Measurements from ENCODE around the gene CLEC16A.

Gene CLEC16A

DNA sequence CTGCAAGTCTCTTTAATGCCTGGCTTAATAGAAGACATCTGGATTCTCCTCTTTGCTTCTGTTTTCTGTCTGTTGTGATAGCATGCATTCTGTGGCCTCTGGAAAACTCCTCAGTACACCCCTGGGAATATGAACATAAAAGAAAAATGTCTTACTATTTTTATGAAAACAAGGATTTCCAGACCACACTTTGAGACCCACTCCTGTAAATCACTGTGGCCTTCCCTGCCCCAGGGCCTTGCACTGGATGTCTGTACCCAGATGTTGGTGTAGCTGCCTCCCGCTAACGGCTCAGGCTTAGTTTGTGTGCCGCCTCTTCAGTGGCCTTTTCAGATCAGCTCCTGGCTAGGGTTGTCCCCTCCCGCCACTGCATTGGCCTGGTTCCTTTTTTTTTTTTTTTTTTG, 185.0 kb downstream of the CLEC16A start:
- DNase-seq, result no peak

DNA sequence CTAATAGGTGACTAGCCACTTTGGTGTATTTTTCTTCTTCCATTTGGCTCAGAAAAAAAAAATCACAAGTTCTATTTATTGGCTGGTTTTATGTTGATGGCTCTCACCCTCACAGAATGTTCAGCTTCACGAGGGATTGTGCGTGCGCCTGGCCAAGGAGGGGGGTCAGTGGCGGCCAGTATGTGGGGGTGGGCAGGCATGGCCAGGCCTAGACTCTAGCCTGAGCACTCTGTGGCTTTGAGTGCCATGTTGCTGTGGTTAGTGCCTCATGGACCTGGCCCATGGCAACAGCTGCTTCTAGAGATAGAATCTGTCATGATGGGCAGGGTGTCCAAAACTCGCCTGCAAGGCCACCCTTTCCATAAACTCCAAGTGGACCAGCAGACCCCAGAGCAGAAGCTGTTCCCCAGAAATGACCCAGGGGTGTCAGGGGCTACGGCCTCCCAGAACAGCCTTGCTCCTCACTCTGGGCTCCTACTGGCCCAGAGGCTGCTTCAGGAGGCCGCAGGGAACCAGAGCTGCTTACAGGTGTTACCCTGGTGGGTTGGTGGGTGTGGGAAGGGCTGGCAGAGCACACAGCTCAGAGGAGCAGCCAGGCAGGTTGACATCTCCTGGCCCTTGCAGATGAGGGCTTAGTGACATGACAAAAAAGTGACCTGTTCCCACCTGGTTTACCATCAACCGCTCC, 186.8 kb downstream of the CLEC16A start:
- DNase-seq, result no peak

- no peak for DNase-seq
Measured at GRCh38 chr16:11131706-11132105, 187.3 kb downstream of the CLEC16A start.

- no peak for DNase-seq
Measured at GRCh38 chr16:11133344-11133943, 189.1 kb downstream of the CLEC16A start.

DNA sequence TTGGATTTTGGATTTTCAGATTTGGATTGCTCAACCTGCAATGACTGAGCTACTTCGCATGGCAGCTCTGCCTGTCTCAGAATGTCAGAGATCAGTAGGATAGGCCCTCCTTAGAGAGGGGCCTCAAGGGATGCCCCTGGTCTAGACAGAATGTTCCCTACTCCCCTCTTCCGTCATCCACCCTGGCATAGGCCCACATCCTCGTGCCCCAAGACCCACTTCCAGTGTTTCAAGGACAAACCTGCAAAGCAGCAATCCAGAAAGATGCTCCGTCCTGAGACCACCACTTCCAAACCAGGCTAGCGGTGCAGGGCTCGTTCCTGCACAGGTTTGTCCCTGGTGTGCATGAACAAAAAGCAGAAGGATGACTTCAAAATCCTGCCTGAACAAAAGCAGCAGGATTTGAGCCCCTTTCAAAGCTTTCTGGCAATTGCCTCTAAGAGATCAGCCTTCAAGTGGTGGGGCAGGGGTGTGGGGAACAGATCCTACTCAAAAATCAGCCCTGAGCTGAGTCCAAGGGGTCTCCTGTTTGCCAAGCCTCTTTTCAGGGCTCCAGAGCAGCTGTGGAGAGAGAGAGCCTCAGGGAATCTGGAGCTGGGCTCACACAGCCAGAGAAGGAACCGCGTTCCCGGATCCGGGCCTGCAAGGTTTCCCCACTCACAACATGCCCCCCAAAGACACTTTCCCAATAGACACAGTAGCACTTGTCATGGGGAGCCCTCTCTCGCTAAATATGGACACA, 190.5 kb downstream of the CLEC16A start:
- no peak for DNase-seq

- no peak for DNase-seq
Measured at GRCh38 chr16:11135464-11135973, 191.2 kb downstream of the CLEC16A start.

DNA sequence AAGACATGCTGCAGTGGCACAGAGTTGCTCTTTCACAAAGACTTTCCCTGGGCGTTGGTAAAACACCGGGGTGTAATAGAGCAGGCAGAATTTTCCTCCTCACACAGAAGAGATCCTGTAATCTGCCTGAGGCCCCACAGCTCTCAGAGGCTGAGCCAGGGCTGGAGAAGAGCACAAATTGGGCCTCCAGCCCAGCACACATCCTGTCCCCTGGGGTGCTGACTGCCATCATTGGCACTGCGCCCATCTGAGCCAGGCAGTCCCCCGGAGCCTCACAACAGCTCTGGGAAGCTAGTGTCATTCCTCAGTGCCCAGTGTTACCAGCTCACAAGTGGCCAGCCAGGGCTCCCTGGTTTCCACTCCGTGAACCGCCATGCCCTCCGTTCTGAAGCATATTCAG, 192.2 kb downstream of the CLEC16A start:
- DNase-seq, result no peak

- DNase-seq, result no peak
Measured at GRCh38 chr16:11138022-11138768, 193.8 kb downstream of the CLEC16A start.

GRCh38 chr16:11138769-11139325, 194.5 kb downstream of the CLEC16A start:
- no peak for DNase-seq

- DNase-seq, result no peak
Measured at GRCh38 chr16:11139326-11140097, 195.1 kb downstream of the CLEC16A start.

DNA sequence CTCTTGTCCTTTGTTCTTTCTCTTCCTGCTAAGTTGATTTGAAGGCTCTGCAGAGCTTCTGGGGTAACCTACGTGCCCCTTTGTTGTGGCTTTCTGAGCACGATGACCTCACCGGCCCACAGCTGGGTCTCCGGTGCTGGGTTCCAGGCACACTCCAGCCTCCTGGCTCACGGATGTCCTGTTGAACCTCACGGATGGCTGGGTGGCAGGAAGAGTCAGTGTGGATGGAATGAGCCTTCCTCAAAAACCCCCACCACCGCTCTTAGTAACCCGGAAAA, 195.7 kb downstream of the CLEC16A start:
- peak; percentile 35 for DNase-seq

DNA sequence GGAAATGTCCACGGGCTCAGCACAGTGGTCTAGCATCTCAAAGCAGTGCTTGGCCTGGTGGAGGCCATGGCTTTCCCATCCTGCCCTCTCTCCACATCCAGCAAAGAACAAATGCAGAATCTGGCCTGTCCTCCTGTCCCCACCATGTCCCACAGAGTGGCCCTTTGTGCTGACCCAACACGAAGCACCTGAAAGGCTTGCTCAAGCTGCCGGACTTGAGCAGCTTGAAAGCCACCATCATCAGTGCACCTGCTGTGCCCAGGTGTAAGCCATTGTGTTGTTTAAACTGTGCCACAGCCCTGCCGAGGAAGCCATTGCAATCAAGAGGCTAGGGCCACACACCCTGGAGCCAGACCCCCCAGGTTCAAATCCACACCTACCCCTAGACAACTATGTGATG, 196.1 kb downstream of the CLEC16A start:
- DNase-seq, result no peak

- DNase-seq, result no peak
Measured at GRCh38 chr16:11140867-11141266, 196.5 kb downstream of the CLEC16A start.

- no peak for DNase-seq
Measured at GRCh38 chr16:11141409-11142260, 197.3 kb downstream of the CLEC16A start.

GRCh38 chr16:11142261-11142630, 197.9 kb downstream of the CLEC16A start:
- DNase-seq, result no peak

DNA sequence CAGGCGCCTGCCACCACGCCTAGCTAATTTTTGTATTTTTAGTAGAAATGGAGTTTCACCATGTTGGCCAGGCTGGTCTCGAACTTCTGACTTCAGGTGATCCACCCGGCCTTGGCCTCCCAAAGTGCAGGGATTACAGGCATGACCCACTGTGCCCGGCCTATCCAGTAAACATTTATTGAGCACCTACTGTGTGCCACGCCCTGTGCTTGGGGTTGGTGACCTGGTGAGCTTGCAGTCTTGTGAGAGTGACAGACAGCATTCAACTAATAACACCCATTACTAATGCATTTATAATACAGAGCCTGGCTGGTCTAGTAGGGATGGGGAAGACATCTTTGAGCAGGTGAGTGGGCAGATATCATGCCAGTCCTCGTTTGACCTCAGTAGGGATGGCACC, 198.6 kb downstream of the CLEC16A start:
- no peak for DNase-seq

- no peak for DNase-seq
Measured at GRCh38 chr16:11143372-11144035, 199.1 kb downstream of the CLEC16A start.

DNA sequence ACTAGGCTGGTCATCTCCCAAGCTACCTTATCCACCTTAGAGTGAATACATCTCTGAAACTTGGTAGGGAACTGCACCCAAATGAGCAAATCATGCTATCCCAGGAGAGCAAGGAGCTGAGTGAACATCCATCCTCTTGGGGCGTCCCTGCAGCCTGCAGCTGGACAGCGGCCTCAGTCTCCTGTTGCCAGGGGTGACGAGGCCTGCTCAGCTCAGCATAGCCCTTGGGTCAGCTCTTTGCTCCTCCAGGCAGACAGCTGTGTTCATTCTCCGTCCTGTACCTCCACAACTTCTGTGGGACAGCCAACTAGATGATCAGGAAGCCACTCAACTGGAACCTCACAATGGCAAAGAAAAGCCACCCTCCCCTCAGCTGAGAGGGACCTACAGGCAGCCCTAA, 199.8 kb downstream of the CLEC16A start:
- DNase-seq, result no peak

DNA sequence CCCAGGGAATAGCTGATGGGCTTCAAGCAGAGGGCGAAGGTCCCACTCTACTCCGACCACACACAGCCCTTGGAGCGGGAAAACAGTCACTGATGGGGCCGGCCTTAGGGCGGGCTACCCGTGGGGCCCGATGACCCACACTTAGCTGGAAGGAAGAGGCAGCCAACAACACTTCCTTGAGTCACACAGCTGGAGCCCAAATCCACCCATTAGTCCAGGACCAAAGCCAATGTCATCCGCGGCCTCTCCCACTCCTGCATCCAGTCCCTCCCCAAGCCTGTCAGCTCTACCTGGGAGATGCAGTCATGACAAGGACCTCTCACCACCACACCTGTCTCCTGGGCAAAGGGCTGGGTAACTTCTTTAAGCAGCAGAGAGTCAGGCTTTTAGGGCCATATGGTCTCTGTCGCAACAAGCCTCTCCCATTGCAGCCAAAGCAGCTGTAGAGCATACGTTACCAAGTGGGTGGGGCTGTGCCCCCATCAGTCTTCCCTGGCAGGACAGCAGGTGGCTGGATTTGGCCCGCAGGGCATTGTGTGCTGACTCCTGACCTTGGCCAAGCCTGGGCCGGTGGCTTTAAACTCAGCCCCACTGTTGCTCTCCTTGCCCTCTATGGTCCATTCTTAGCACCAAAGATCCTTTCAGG, 200.9 kb downstream of the CLEC16A start:
- DNase-seq, result no peak

DNA sequence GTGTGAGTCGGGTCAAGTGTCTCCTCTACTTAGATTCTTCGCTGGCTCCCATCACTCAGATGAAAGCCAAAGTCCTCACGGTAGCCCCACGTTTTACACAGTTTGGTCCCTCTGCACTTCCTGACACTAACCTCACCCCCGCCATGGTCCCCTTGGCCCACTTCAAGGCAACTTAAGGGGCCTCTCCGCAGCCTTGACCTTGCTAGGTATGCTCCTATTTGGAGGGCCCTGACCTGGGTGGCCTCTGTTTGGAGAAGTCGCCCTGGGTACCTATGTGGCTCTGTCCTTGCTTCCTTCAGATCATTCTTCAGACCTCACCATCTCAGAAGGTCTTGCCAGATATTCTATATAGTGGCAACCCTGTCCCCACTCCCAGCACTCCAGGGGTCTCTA, 201.5 kb downstream of the CLEC16A start:
- DNase-seq, result no peak
